SK-N-SH (cell line): ENCODE data around the gene ALG13. TPM values are rescaled to one million over a fixed set of nuclear protein-coding genes. Genes with fewer than 3 reads are reported as not detected.

Experiments used
- CTCF ChIA-PET: fragments of 300-600, 350-600 bp; formaldehyde crosslinking; extraction: SDS; loops from one replicate; lab custom pipeline; 2021; lab: Yijun Ruan, JAX
- POLR2A ChIA-PET: fragments of 350-600 bp; sonication (Branson Sonifier 250); formaldehyde crosslinking; extraction: SDS; loops from one replicate; lab custom pipeline; 2020; ENCODE audit warnings: antibody characterized with exemption, inconsistent platforms; lab: Yijun Ruan, JAX
- DNase-seq: peaks from one replicate; pipeline ENCODE4 v3.0.0; 2012
- H2AFZ ChIP-seq: fragments of 200-600 bp; sonication (generic); 2 replicates; pipeline ENCODE4 v1.8.1; 2016; ENCODE audit warnings: antibody characterized with exemption, mild to moderate bottlenecking, low read depth
- H3F3A ChIP-seq: fragments of 200-600 bp; sonication (generic); replicated peaks from 2 replicates; pipeline ENCODE3; 2016; ENCODE audit warnings: antibody characterized with exemption, mild to moderate bottlenecking; ENCODE audit not compliant: insufficient read depth
- H3K27ac ChIP-seq, 2 experiments: fragments of 200-500 bp in 1 of 2; fragments of 200-600 bp in 1 of 2; sonication (Bioruptor generic) in 1 of 2; sonication (generic), shearing (Covaris generic) in 1 of 2; 2 replicates each; pipeline versions ENCODE4 v1.5.1 to v1.6.1; 2014 to 2016; ENCODE audit warnings: low read depth in 2 of 2, inconsistent platforms in 1 of 2, low read length in 1 of 2, mild to moderate bottlenecking in 1 of 2, mixed read lengths in 1 of 2
- H3K27me3 ChIP-seq: fragments of 200-600 bp; sonication (generic), shearing (Covaris generic); 2 replicates; pipeline ENCODE4 v1.6.1; 2016; ENCODE audit warnings: mixed run types; ENCODE audit not compliant: insufficient read depth
- H3K36me3 ChIP-seq, 2 experiments: fragments of 200-500 bp in 1 of 2; fragments of 200-600 bp in 1 of 2; sonication (Bioruptor generic) in 1 of 2; sonication (generic) in 1 of 2; replicated peaks in 1 of 2; 2 replicates each; pipeline versions ENCODE3 to v1.5.1; 2014 to 2016; ENCODE audit warnings: low read length in 1 of 2, mild to moderate bottlenecking in 1 of 2; ENCODE audit not compliant: insufficient read depth in 2 of 2, control insufficient read depth in 1 of 2
- H3K4me1 ChIP-seq, 2 experiments: fragments of 200-500 bp in 1 of 2; fragments of 200-600 bp in 1 of 2; sonication (Bioruptor generic) in 1 of 2; sonication (generic), shearing (Covaris generic) in 1 of 2; 2 replicates each; pipeline versions ENCODE4 v1.5.1 to v1.6.1; 2014 to 2016; ENCODE audit warnings: low read depth in 1 of 2, low read length in 1 of 2, mixed run types in 1 of 2; ENCODE audit not compliant: insufficient read depth in 2 of 2, control insufficient read depth in 1 of 2
- H3K4me2 ChIP-seq: fragments of 200-600 bp; sonication (generic), shearing (Covaris generic); 2 replicates; pipeline ENCODE4 v1.6.1; 2017; ENCODE audit warnings: mixed run types
- H3K4me3 ChIP-seq, 2 experiments: fragments of 200-500 bp in 1 of 2; fragments of 200-600 bp in 1 of 2; sonication (Bioruptor generic) in 1 of 2; sonication (generic), shearing (Covaris generic) in 1 of 2; 2 replicates each; pipeline versions ENCODE4 v1.5.1 to v1.8.1; 2014 to 2016; ENCODE audit warnings: low read depth in 2 of 2, inconsistent platforms in 1 of 2, low read length in 1 of 2, mild to moderate bottlenecking in 1 of 2, mixed read lengths in 1 of 2, moderate library complexity in 1 of 2
- H3K79me2 ChIP-seq: fragments of 200-600 bp; sonication (generic); 2 replicates; pipeline ENCODE4 v1.8.1; 2017; ENCODE audit warnings: mild to moderate bottlenecking; ENCODE audit not compliant: insufficient read depth
- H3K9ac ChIP-seq: fragments of 200-600 bp; sonication (generic); 2 replicates; pipeline ENCODE4 v1.6.1; 2017; ENCODE audit warnings: mixed run types
- H3K9me2 ChIP-seq: fragments of 200-600 bp; sonication (generic); 2 replicates; pipeline ENCODE4 v1.6.1; 2017; ENCODE audit warnings: mixed run types
- H3K9me3 ChIP-seq: fragments of 200-600 bp; sonication (generic); 2 replicates; pipeline ENCODE4 v1.6.1; 2017; ENCODE audit warnings: mixed run types, mild to moderate bottlenecking, moderate library complexity
- H4K20me1 ChIP-seq: fragments of 200-600 bp; sonication (generic); 2 replicates; pipeline ENCODE4 v1.6.1; 2017; ENCODE audit warnings: mild to moderate bottlenecking, mixed run types; ENCODE audit not compliant: insufficient read depth
- CHD2 ChIP-seq: fragments of 150-350 bp; IDR thresholded peaks from 2 replicates; pipeline ENCODE4 v1.6.1; 2018; ENCODE audit warnings: low read length; ENCODE audit not compliant: partially characterized antibody
- CTCF ChIP-seq: fragments of 200-600 bp; sonication (generic); IDR thresholded peaks from 2 replicates; pipeline ENCODE4 v1.6.1; 2017; ENCODE audit warnings: antibody characterized with exemption, mild to moderate bottlenecking, moderate library complexity
- ELF1 ChIP-seq: IDR thresholded peaks from 2 replicates; pipeline ENCODE4 v1.4.0; 2012
- FOXM1 ChIP-seq: IDR thresholded peaks from 2 replicates; pipeline ENCODE4 v1.4.0; 2012; ENCODE audit warnings: low read depth, mild to moderate bottlenecking
- GABPA ChIP-seq: IDR thresholded peaks from 2 replicates; pipeline ENCODE4 v1.4.0; 2012; ENCODE audit warnings: low read depth, mild to moderate bottlenecking
- JUND ChIP-seq: IDR thresholded peaks from 2 replicates; pipeline ENCODE4 v1.4.0; 2012
- MXI1 ChIP-seq: IDR thresholded peaks from 2 replicates; pipeline ENCODE4 v1.6.1; 2012; ENCODE audit warnings: mild to moderate bottlenecking, low read depth, low read length, improper control_type of control experiment
- NRF1 ChIP-seq: IDR thresholded peaks from 2 replicates; pipeline ENCODE4 v1.6.1; 2012; ENCODE audit warnings: low read depth, mild to moderate bottlenecking, low read length
- POLR2AphosphoS5 ChIP-seq: IDR thresholded peaks from 2 replicates; pipeline ENCODE4 v1.6.1; 2012; ENCODE audit warnings: low read depth, low read length
- RAD21 ChIP-seq: IDR thresholded peaks from 2 replicates; pipeline ENCODE4 v1.6.1; 2012; ENCODE audit warnings: mild to moderate bottlenecking, low read length
- RFX5 ChIP-seq: IDR thresholded peaks from 2 replicates; pipeline ENCODE4 v1.6.1; 2012; ENCODE audit warnings: mild to moderate bottlenecking, improper control_type of control experiment, low read length
- SMC3 ChIP-seq: IDR thresholded peaks from 2 replicates; pipeline ENCODE4 v1.6.1; 2012; ENCODE audit warnings: low read depth, low read length, improper control_type of control experiment
- TAF1 ChIP-seq: IDR thresholded peaks from 2 replicates; pipeline ENCODE4 v1.6.1; 2012; ENCODE audit warnings: low read depth, mild to moderate bottlenecking, low read length, moderate library complexity, borderline replicate concordance
- YY1 ChIP-seq: IDR thresholded peaks from 2 replicates; pipeline ENCODE4 v1.4.0; 2012; ENCODE audit warnings: low read depth, mild to moderate bottlenecking
- ZBTB33 ChIP-seq: IDR thresholded peaks from 2 replicates; pipeline ENCODE4 v1.4.0; 2012; ENCODE audit warnings: low read depth, borderline replicate concordance
- whole genome bisulfite sequencing: methylation state at CpG from one replicate; pipeline ENCODE4 v1.1.6; 2017; ENCODE audit warnings: low lambda C conversion rate; 5-methylcytosine and 5-hydroxymethylcytosine counted together
- polyA plus RNA-seq, 3 experiments: library from polyadenylated mRNA; depleted of rRNA; stranded (reverse); fragments of >200 nt; gene quantifications; 2 replicates each; pipeline ENCODE4 v1.2.3, GENCODE V29; 2012

ALG13 gene
- polyA plus RNA-seq, 1 of the 3 experiments (the other 2 are of a cell fraction): 76.7 TPM

GRCh38 chrX:111652719-111653118, 28.3 kb upstream of the ALG13 start:
- Histone ChIP-seq H3K27me3 (no peaks in the 10 kb centered on the region; the same call in 1 of the 2 replicates), H3K36me3 (no peaks in the 10 kb centered on the region), H4K20me1 (no peaks in the 10 kb centered on the region), H2AFZ (no peak overlapping the region), H3K9me2 (no peaks in the 10 kb centered on the region), H3K4me3 (no peak overlapping the region), H3K27ac (no peak overlapping the region), H3F3A (no peaks in the 10 kb centered on the region), H3K9ac (no peak overlapping the region), H3K4me1 (no peaks in the 10 kb centered on the region), H3K4me2 (no peak overlapping the region), H3K9me3 (no peaks in the 10 kb centered on the region), H3K79me2 (no peaks in the 10 kb centered on the region)
- 9% methylated on average over 3 of the region's 3 CpGs for WGBS
- ChIA-PET CTCF (interaction anchor here (0.6 to 2.0 kb wide), 12 partner anchors 11 to 300 kb away, joined by 3 to 8 read pairs (median 4); partner anchors contain the start of genes ALG13 and SERTM2), POLR2A (no interaction called here)
- peak; percentile 45 for DNase-seq
- TF ChIP-seq GABPA (no peak), SMC3 (peak; percentile 30; the same call in 1 of the 2 replicates), RAD21 (peak; percentile 71)

- TF ChIP-seq ELF1 (no peak), NRF1 (no peak), FOXM1 (no peak), MXI1 (no peak), TAF1 (no peak), ZBTB33 (no peak), POLR2AphosphoS5 (no peak), JUND (no peak), CHD2 (no peak), RFX5 (no peak), YY1 (no peak), GABPA (no peak), CTCF (no peak)
Measured at GRCh38 chrX:111661241-111661640, 19.7 kb upstream of the ALG13 start.

More at GRCh38 chrX:111661241-111661640, 19.7 kb upstream of the ALG13 start:
- Histone ChIP-seq H3K9ac (no peak overlapping the region), H3K9me3 (no peaks in the 10 kb centered on the region), H3K4me1 (no peaks in the 10 kb centered on the region), H3K36me3 (no peaks in the 10 kb centered on the region), H3K4me3 (no peak overlapping the region), H3K27me3 (no peaks in the 10 kb centered on the region), H3K9me2 (no peaks in the 10 kb centered on the region), H3K4me2 (no peak overlapping the region), H4K20me1 (no peaks in the 10 kb centered on the region), H3F3A (no peaks in the 10 kb centered on the region), H3K79me2 (no peaks in the 10 kb centered on the region), H2AFZ (no peak overlapping the region), H3K27ac (no peak overlapping the region)
- POLR2A ChIA-PET: no interaction called here
- WGBS: 33% methylated on average over 1 of the region's 1 CpG
- CTCF ChIA-PET: interaction anchor here (2.2 kb wide), 1 partner anchor 9 kb away, joined by 5 read pairs; no protein-coding TSS in a partner anchor
- no peak for DNase-seq
